H1 (cell line): Measurements from ENCODE around the gene FHIT. TPM values are rescaled to one million over a fixed set of nuclear protein-coding genes. Genes with fewer than 3 reads are reported as not detected.
A peak's percentile ranks its signal among the peaks of the same experiment; 100 is the strongest.

Experiments used
- CTCF ChIA-PET: fragments of 300-600 bp; sonication (Branson Sonifier 250); formaldehyde crosslinking; loops from one replicate; lab custom pipeline; 2021; ENCODE audit not compliant: partially characterized antibody; lab: Charles Lee
- POLR2A ChIA-PET: fragments of 300-600 bp; sonication (Branson Sonifier 250); formaldehyde crosslinking; loops from one replicate; lab custom pipeline; 2021; ENCODE audit warnings: inconsistent platforms; ENCODE audit not compliant: partially characterized antibody; lab: Charles Lee
- DNase-seq, 2 experiments: peaks; one replicate each; pipeline versions ENCODE4 v3.0.0 to v3.0.0-alpha.2; 2010 to 2022; ENCODE audit warnings: low spot score in 2 of 2, low read depth in 1 of 2, mixed read lengths in 1 of 2
- FAIRE-seq: peaks from 2 replicates; lab custom pipeline; 2011; peaks lifted over from hg19 to GRCh38; lab: Jason Lieb, UNC
- H2AFZ ChIP-seq: 2 replicates; pipeline ENCODE4 v1.8.1; 2012; ENCODE audit warnings: low read length, inconsistent platforms
- H2AK5ac ChIP-seq: 2 replicates; pipeline ENCODE4 v1.6.1; 2013; ENCODE audit warnings: low read depth, low read length
- H2BK120ac ChIP-seq: replicated peaks from 2 replicates; pipeline ENCODE3; 2013; ENCODE audit warnings: low read depth, low read length, inconsistent platforms
- H2BK12ac ChIP-seq: 2 replicates; pipeline ENCODE4 v1.6.1; 2013; ENCODE audit warnings: low read depth, low read length
- H2BK15ac ChIP-seq: 2 replicates; pipeline ENCODE4 v1.6.1; 2013; ENCODE audit warnings: low read length
- H2BK20ac ChIP-seq: 2 replicates; pipeline ENCODE4 v1.6.1; 2013; ENCODE audit warnings: low read length
- H2BK5ac ChIP-seq: 2 replicates; pipeline ENCODE4 v1.6.1; 2013; ENCODE audit warnings: low read depth, low read length
- H3K14ac ChIP-seq: 2 replicates; pipeline ENCODE4 v1.6.1; 2013; ENCODE audit warnings: inconsistent platforms; ENCODE audit not compliant: insufficient read length
- H3K18ac ChIP-seq: 2 replicates; pipeline ENCODE4 v1.6.1; 2013; ENCODE audit warnings: low read length; ENCODE audit errors: extremely low read depth
- H3K23ac ChIP-seq: 2 replicates; pipeline ENCODE4 v1.6.1; 2013; ENCODE audit warnings: inconsistent platforms; ENCODE audit not compliant: insufficient read length
- H3K23me2 ChIP-seq: 2 replicates; pipeline ENCODE4 v1.6.1; 2013; ENCODE audit warnings: low read depth, low read length
- H3K27ac ChIP-seq: 2 replicates; pipeline ENCODE4 v1.6.1; 2011; ENCODE audit warnings: low read depth, low read length, inconsistent platforms
- H3K27me3 ChIP-seq, 4 experiments: replicated peaks in 1 of 4; 1 replicate in 1 of 4; 2 replicates in 3 of 4; pipeline versions ENCODE4 v1.6.1 to v1.8.1; 2011 to 2013; ENCODE audit warnings: low read length in 3 of 4, mild to moderate bottlenecking in 3 of 4, inconsistent platforms in 2 of 4, mixed read lengths in 2 of 4, moderate library complexity in 1 of 4; ENCODE audit not compliant: control insufficient read depth in 3 of 4, insufficient read depth in 3 of 4; ENCODE audit errors: extremely low read depth in 1 of 4
- H3K36me3 ChIP-seq, 4 experiments: 2 replicates each; pipeline versions ENCODE4 v1.6.1 to v1.8.1; 2011 to 2013; ENCODE audit warnings: mild to moderate bottlenecking in 4 of 4, low read length in 3 of 4, moderate library complexity in 2 of 4, control low read depth in 1 of 4, inconsistent platforms in 1 of 4; ENCODE audit not compliant: insufficient read depth in 4 of 4, control insufficient read depth in 2 of 4
- H3K4ac ChIP-seq: replicated peaks from 2 replicates; pipeline ENCODE3; 2013; ENCODE audit warnings: low read length, low read depth, mixed read lengths, inconsistent platforms; ENCODE audit not compliant: insufficient read length
- H3K4me1 ChIP-seq, 4 experiments: replicated peaks in 1 of 4; 1 replicate in 1 of 4; 2 replicates in 3 of 4; pipeline versions ENCODE4 v1.6.1 to v1.8.1; 2011 to 2013; ENCODE audit warnings: low read length in 3 of 4, inconsistent platforms in 2 of 4, mixed read lengths in 1 of 4; ENCODE audit not compliant: insufficient read depth in 4 of 4, control insufficient read depth in 3 of 4
- H3K4me2 ChIP-seq, 2 experiments: 2 replicates each; pipeline versions ENCODE4 v1.6.1 to v1.8.1; 2011 to 2013; ENCODE audit warnings: low read depth in 2 of 2, low read length in 2 of 2, control low read depth in 1 of 2, inconsistent platforms in 1 of 2, mild to moderate bottlenecking in 1 of 2; ENCODE audit not compliant: insufficient read depth in 1 of 2
- H3K4me3 ChIP-seq, 4 experiments: fragments of 200-600, 300-600 bp in 1 of 4; sonication (generic), shearing (Covaris generic), sonication (Bioruptor Twin) in 1 of 4; 2 replicates each; pipeline versions ENCODE4 v1.5.1 to v1.8.1; 2011 to 2016; ENCODE audit warnings: low read length in 4 of 4, low read depth in 3 of 4, control low read depth in 2 of 4, inconsistent platforms in 2 of 4, mild to moderate bottlenecking in 2 of 4, mixed read lengths in 1 of 4, moderate library complexity in 1 of 4; ENCODE audit not compliant: insufficient read depth in 2 of 4; ENCODE audit errors: extremely low read depth in 1 of 4
- H3K56ac ChIP-seq: replicated peaks from 2 replicates; pipeline ENCODE3; 2013; ENCODE audit warnings: low read depth, mild to moderate bottlenecking, mixed read lengths, low read length, inconsistent platforms; ENCODE audit not compliant: insufficient read length
- H3K79me1 ChIP-seq: 2 replicates; pipeline ENCODE4 v1.6.1; 2013; ENCODE audit warnings: low read depth, low read length, control low read depth
- H3K79me2 ChIP-seq, 2 experiments: 2 replicates each; pipeline versions ENCODE4 v1.6.1 to v1.8.1; 2012 to 2013; ENCODE audit warnings: low read length in 2 of 2, mild to moderate bottlenecking in 2 of 2, inconsistent platforms in 1 of 2; ENCODE audit not compliant: insufficient read depth in 2 of 2, control insufficient read depth in 1 of 2
- H3K9ac ChIP-seq, 4 experiments: replicated peaks in 1 of 4; 1 replicate in 1 of 4; 2 replicates in 3 of 4; pipeline versions ENCODE4 v1.6.1 to v1.8.1; 2011 to 2013; ENCODE audit warnings: low read depth in 3 of 4, low read length in 3 of 4, control low read depth in 2 of 4, mild to moderate bottlenecking in 2 of 4, moderate library complexity in 2 of 4, inconsistent platforms in 1 of 4; ENCODE audit errors: extremely low read depth in 1 of 4
- H3K9me3 ChIP-seq, 2 experiments: 2 replicates each; pipeline versions ENCODE4 v1.6.1 to v1.8.1; 2012 to 2013; ENCODE audit warnings: mild to moderate bottlenecking in 2 of 2, moderate library complexity in 2 of 2, control low read depth in 1 of 2, inconsistent platforms in 1 of 2, low read depth in 1 of 2, low read length in 1 of 2, mixed read lengths in 1 of 2; ENCODE audit not compliant: insufficient read depth in 2 of 2
- H4K20me1 ChIP-seq, 2 experiments: replicated peaks in 1 of 2; 2 replicates each; pipeline versions ENCODE3 to v1.8.1; 2011 to 2013; ENCODE audit warnings: inconsistent platforms in 2 of 2, low read length in 2 of 2, mild to moderate bottlenecking in 1 of 2; ENCODE audit not compliant: insufficient read depth in 2 of 2, control insufficient read depth in 1 of 2
- H4K5ac ChIP-seq: 2 replicates; pipeline ENCODE4 v1.6.1; 2013; ENCODE audit warnings: low read length, low read depth, mixed read lengths, inconsistent platforms; ENCODE audit not compliant: insufficient read length
- H4K8ac ChIP-seq: 2 replicates; pipeline ENCODE4 v1.8.0; 2013; ENCODE audit warnings: mild to moderate bottlenecking, moderate library complexity, low read length, inconsistent platforms; ENCODE audit not compliant: insufficient read depth; ENCODE audit errors: extremely low read depth
- H4K91ac ChIP-seq: replicated peaks from 2 replicates; pipeline ENCODE3; 2013; ENCODE audit warnings: low read length, mixed read lengths, inconsistent platforms; ENCODE audit not compliant: insufficient read length
- RBBP5 ChIP-seq: IDR thresholded peaks from 2 replicates; pipeline ENCODE4 v1.7.1; 2012; ENCODE audit warnings: low read depth, mild to moderate bottlenecking, inconsistent platforms, low read length, moderate library complexity, borderline replicate concordance
- RXRA ChIP-seq: IDR thresholded peaks from 2 replicates; pipeline ENCODE4 v1.6.1; 2011; ENCODE audit warnings: low read depth, mild to moderate bottlenecking, low read length, moderate library complexity; ENCODE audit not compliant: insufficient read depth
- TAF7 ChIP-seq: optimal IDR thresholded peaks from 2 replicates; pipeline ENCODE3; 2011; ENCODE audit warnings: low read depth, mild to moderate bottlenecking, inconsistent platforms, low read length, moderate library complexity, borderline replicate concordance
- TEAD4 ChIP-seq: IDR thresholded peaks from 2 replicates; pipeline ENCODE4 v1.6.1; 2012; ENCODE audit warnings: low read depth, low read length, inconsistent platforms, mixed read lengths
- WGBS, 2 experiments: shearing (Covaris generic) in 1 of 2; methylation state at CpG; one replicate each; pipeline versions ENCODE4 v1.1.6 to v1.1.7; 2013 to 2015; ENCODE audit warnings: low lambda C conversion rate in 2 of 2, mixed read lengths in 2 of 2, inconsistent platforms in 1 of 2, low coverage in 1 of 2, missing lambda C conversion rate in 1 of 2; ENCODE audit not compliant: insufficient replicate concordance in 2 of 2, insufficient coverage in 1 of 2, insufficient read length in 1 of 2; ENCODE audit errors: extremely low coverage in 1 of 2, missing lambda C conversion rate in 1 of 2; 5-methylcytosine and 5-hydroxymethylcytosine counted together
- polyA plus RNA-seq, 7 experiments: library from polyadenylated mRNA; depleted of rRNA in 3 of 7; stranded (reverse) in 5 of 7; unstranded in 2 of 7; fragments of >200 nt in 5 of 7; fragments of 200-250 nt in 2 of 7; gene quantifications; 1 replicate in 5 of 7; 2 replicates in 1 of 7; 4 replicates in 1 of 7; pipeline versions ENCODE4 v1.2.1 to v1.2.3, GENCODE V29; 2011 to 2013; ENCODE audit warnings: missing spikeins in 2 of 7, mixed read lengths in 2 of 7
- total RNA-seq: library from RNA; stranded (reverse); fragmentation: NEBNext Ultra II Directional; extraction: Animal tissue kit (Norgen Biotek cat#: 25700); gene quantifications from 2 replicates; pipeline ENCODE4 v1.2.1, GENCODE V29; 2021

The FHIT gene
- total and polyA plus RNA-seq, 2 of the 8 experiments (the other 6 are each of a cell fraction or from before 2014, with no cell fraction given): 1.2 to 3.2 TPM

DNA sequence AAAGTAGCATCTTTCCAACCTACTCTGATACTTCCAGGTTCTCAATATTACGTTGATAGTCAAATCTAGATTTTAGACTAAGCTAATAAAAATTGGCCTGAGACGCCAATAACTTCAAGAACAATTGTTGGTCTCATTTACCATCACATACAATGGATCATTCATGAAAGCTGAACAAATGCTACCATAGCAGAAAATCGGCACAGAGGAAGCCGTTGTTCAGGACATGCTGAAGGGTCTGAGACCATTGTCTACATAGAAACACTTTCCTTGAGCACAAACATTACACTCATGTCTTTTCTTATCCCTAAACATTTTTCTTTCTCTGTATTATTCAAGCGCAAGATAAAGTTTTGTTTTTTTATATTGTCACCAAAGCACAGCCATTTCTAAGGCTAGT, 37.2 kb upstream of the FHIT start:
- Histone ChIP-seq H2BK5ac (no peak overlapping the region), H2BK12ac (no peak overlapping the region), H2BK15ac (no peak overlapping the region), H4K91ac (no peak overlapping the region), H3K79me2 (no peaks in the 10 kb centered on the region), H4K20me1 (no peaks in the 10 kb centered on the region), H2AFZ (no peak overlapping the region), H2BK120ac (no peak overlapping the region), H3K56ac (no peak overlapping the region), H3K79me1 (no peaks in the 10 kb centered on the region), H3K4me1 (no peaks in the 10 kb centered on the region), H3K23me2 (no peaks in the 10 kb centered on the region), H3K14ac (no peak overlapping the region), H2AK5ac (no peak overlapping the region), H4K8ac (no peak overlapping the region), H3K9ac (peak overlapping the region in 1 of 4 experiments; percentile 34; a peak in 1 of 7 replicates), H4K5ac (no peak overlapping the region), H3K27ac (no peak overlapping the region), H2BK20ac (no peak overlapping the region), H3K27me3 (peaks cover 0 to 1% (median 0%) of the 10 kb centered on the region in 4 experiments; a peak in 1 of 7 replicates), H3K9me3 (no peaks in the 10 kb centered on the region), H3K4me2 (no peak overlapping the region), H3K4ac (no peak overlapping the region), H3K23ac (no peak overlapping the region), H3K18ac (no peak overlapping the region), H3K36me3 (no peaks in the 10 kb centered on the region), H3K4me3 (no peak overlapping the region)
- DNase-seq (no peak), FAIRE-seq (no peak)
- POLR2A ChIA-PET: no interaction called here
- WGBS, 2 experiments: 91% methylated on average over 5 of the region's 5 CpGs; no CpG with 5 or more reads in 1 of the 2 experiments
- CTCF ChIA-PET: no interaction called here
- TF ChIP-seq RBBP5 (no peak), TEAD4 (no peak), TAF7 (no peak), RXRA (no peak)
